Liver (tissue), 3 donors: ENCODE measurements around the gene LUC7L.
"Not testable (repeated sequence)": the region's sequence is repeated elsewhere in the genome, so short reads cannot be mapped to it uniquely, and the experiment has no call there.

Experiments
- ATF3 ChIP-seq: IDR thresholded peaks from 2 replicates; pipeline ENCODE4 v1.6.1; 2016; ENCODE audit warnings: antibody characterized with exemption
- CTCF ChIP-seq: fragments of 150-350 bp; IDR thresholded peaks from 2 replicates; pipeline ENCODE4 v1.5.1; 2017; ENCODE audit warnings: improper control_type of control experiment, low read depth, low read length; ENCODE audit not compliant: missing input control
- EGR1 ChIP-seq, 2 donors: IDR thresholded peaks; 2 replicates each; pipeline ENCODE4 v1.6.1; 2016 to 2018; ENCODE audit warnings: antibody characterized with exemption in 2 of 2, low read depth in 2 of 2
- FOXA1 ChIP-seq: IDR thresholded peaks from 2 replicates; pipeline ENCODE4 v1.6.1; 2016; ENCODE audit warnings: antibody characterized with exemption
- GABPA ChIP-seq, 2 donors: IDR thresholded peaks in 1 of 2; conservative IDR thresholded peaks in 1 of 2; 2 replicates each; pipeline ENCODE4 v1.6.1; 2016; ENCODE audit warnings: antibody characterized with exemption in 2 of 2, mild to moderate bottlenecking in 1 of 2, moderate library complexity in 1 of 2
- JUND ChIP-seq, 2 donors: IDR thresholded peaks; 2 replicates each; pipeline ENCODE4 v1.6.1; 2016; ENCODE audit warnings: antibody characterized with exemption in 2 of 2
- MAX ChIP-seq: IDR thresholded peaks from 2 replicates; pipeline ENCODE4 v1.6.1; 2016; ENCODE audit warnings: antibody characterized with exemption
- NR2F2 ChIP-seq: IDR thresholded peaks from 2 replicates; pipeline ENCODE4 v1.6.1; 2016; ENCODE audit warnings: antibody characterized with exemption
- RAD21 ChIP-seq, 2 donors: IDR thresholded peaks; 2 replicates each; pipeline ENCODE4 v1.6.1; 2016; ENCODE audit warnings: antibody characterized with exemption in 2 of 2, mild to moderate bottlenecking in 2 of 2
- SP1 ChIP-seq: IDR thresholded peaks from 2 replicates; pipeline ENCODE4 v1.6.1; 2018; ENCODE audit warnings: antibody characterized with exemption, mild to moderate bottlenecking
- TAF1 ChIP-seq: conservative IDR thresholded peaks from 2 replicates; pipeline ENCODE4 v1.6.1; 2016; ENCODE audit warnings: antibody characterized with exemption, mild to moderate bottlenecking
- TF ChIP-seq, protein P1 (sequence below): IDR thresholded peaks from 2 replicates; pipeline ENCODE4 v1.6.1; 2016; ENCODE audit warnings: antibody characterized with exemption, mild to moderate bottlenecking
- donor health status: healthy.
- donor health status: healthy.

GRCh38 chr16:172374-172941 is 56.8 kb downstream of the LUC7L start, which contains the start of gene HBA2:
- not testable (repeated sequence) for TF ChIP-seq CTCF; JUND (IDR thresholded peaks at IDR 0.05); GABPA (IDR thresholded peaks at IDR 0.05 in 1 of 2, conservative IDR thresholded peaks at IDR 0.05 in 1 of 2); TAF1; RAD21 (IDR thresholded peaks at IDR 0.05); MAX; FOXA1; EGR1 (IDR thresholded peaks at IDR 0.05; ENCODE audit: low read depth in 2 of 2); SP1; ATF3; NR2F2
- TF ChIP-seq, protein P1, sequence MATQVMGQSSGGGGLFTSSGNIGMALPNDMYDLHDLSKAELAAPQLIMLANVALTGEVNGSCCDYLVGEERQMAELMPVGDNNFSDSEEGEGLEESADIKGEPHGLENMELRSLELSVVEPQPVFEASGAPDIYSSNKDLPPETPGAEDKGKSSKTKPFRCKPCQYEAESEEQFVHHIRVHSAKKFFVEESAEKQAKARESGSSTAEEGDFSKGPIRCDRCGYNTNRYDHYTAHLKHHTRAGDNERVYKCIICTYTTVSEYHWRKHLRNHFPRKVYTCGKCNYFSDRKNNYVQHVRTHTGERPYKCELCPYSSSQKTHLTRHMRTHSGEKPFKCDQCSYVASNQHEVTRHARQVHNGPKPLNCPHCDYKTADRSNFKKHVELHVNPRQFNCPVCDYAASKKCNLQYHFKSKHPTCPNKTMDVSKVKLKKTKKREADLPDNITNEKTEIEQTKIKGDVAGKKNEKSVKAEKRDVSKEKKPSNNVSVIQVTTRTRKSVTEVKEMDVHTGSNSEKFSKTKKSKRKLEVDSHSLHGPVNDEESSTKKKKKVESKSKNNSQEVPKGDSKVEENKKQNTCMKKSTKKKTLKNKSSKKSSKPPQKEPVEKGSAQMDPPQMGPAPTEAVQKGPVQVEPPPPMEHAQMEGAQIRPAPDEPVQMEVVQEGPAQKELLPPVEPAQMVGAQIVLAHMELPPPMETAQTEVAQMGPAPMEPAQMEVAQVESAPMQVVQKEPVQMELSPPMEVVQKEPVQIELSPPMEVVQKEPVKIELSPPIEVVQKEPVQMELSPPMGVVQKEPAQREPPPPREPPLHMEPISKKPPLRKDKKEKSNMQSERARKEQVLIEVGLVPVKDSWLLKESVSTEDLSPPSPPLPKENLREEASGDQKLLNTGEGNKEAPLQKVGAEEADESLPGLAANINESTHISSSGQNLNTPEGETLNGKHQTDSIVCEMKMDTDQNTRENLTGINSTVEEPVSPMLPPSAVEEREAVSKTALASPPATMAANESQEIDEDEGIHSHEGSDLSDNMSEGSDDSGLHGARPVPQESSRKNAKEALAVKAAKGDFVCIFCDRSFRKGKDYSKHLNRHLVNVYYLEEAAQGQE: not testable (repeated sequence)
